Measurements from ENCODE around the gene G0S2.

DNA sequence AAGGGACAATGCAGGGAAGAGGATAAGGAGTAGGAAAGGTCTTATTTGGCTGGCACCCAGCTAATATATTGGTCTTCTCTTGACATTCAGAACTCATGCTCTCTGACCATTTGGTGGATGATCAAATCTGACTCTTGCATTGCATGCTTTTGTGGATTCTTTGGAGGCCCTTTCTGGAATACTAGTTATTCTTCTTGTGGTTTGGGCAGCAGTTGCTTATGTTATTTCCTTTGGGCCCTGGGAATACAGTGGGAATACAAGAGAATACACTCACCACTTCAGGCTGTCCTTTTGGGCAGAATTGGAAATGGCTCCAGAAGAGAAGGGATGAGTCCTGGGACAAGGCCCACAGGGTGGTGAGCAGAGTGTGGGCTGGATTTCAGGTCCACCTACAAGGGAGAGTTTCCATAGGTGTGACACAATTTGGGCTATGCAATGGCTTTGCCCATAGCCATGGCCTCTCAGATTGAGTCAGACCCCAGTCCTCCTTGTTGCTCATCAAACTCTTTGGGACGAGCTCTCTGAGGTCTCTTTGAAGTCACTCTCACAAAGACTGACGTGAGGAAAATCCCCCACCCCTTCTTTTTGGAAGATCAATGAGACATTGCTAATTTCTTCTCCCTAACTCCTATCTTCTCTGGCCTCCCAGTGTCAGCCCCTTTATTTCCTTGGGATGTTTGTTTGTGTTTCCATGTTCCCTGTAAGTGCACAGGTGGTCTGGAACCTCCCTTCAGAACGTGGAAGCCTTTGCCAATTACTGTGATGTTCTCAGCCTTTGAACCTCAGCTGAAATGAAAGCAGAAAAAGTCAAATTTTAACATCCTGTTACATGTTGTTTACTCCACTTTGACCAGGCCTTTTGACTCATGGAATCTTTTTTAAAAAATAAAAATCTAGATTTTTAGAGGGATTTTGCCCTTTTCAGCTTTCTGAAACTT, 48.8 kb downstream of the G0S2 start:
- TF ChIP-seq, protein P1, sequence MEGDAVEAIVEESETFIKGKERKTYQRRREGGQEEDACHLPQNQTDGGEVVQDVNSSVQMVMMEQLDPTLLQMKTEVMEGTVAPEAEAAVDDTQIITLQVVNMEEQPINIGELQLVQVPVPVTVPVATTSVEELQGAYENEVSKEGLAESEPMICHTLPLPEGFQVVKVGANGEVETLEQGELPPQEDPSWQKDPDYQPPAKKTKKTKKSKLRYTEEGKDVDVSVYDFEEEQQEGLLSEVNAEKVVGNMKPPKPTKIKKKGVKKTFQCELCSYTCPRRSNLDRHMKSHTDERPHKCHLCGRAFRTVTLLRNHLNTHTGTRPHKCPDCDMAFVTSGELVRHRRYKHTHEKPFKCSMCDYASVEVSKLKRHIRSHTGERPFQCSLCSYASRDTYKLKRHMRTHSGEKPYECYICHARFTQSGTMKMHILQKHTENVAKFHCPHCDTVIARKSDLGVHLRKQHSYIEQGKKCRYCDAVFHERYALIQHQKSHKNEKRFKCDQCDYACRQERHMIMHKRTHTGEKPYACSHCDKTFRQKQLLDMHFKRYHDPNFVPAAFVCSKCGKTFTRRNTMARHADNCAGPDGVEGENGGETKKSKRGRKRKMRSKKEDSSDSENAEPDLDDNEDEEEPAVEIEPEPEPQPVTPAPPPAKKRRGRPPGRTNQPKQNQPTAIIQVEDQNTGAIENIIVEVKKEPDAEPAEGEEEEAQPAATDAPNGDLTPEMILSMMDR (IDR thresholded peaks at IDR 0.05; ENCODE audit: insufficient read depth, low read depth, low read length), result no peak
- TF ChIP-seq EZH2 (IDR thresholded peaks at IDR 0.05; ENCODE audit: insufficient read depth, low read length), result no peak
